H1 (cell line): ENCODE results near the gene PRKAA1. TPM values are rescaled to one million over a fixed set of nuclear protein-coding genes. Genes with fewer than 3 reads are reported as not detected.

ENCODE experiments used
- CTCF ChIA-PET: fragments of 300-600 bp; sonication (Branson Sonifier 250); formaldehyde crosslinking; loops from one replicate; lab custom pipeline; 2021; ENCODE audit not compliant: partially characterized antibody; lab: Charles Lee
- POLR2A ChIA-PET: fragments of 300-600 bp; sonication (Branson Sonifier 250); formaldehyde crosslinking; loops from one replicate; lab custom pipeline; 2021; ENCODE audit warnings: inconsistent platforms; ENCODE audit not compliant: partially characterized antibody; lab: Charles Lee
- DNase-seq, 2 experiments: peaks; one replicate each; pipeline versions ENCODE4 v3.0.0 to v3.0.0-alpha.2; 2010 to 2022; ENCODE audit warnings: low spot score in 2 of 2, low read depth in 1 of 2, mixed read lengths in 1 of 2
- FAIRE-seq: peaks from 2 replicates; lab custom pipeline; 2011; peaks lifted over from hg19 to GRCh38; lab: Jason Lieb, UNC
- H2AFZ ChIP-seq: 2 replicates; pipeline ENCODE4 v1.8.1; 2012; ENCODE audit warnings: low read length, inconsistent platforms
- H2AK5ac ChIP-seq: 2 replicates; pipeline ENCODE4 v1.6.1; 2013; ENCODE audit warnings: low read depth, low read length
- H2BK120ac ChIP-seq: replicated peaks from 2 replicates; pipeline ENCODE3; 2013; ENCODE audit warnings: low read depth, low read length, inconsistent platforms
- H2BK12ac ChIP-seq: 2 replicates; pipeline ENCODE4 v1.6.1; 2013; ENCODE audit warnings: low read depth, low read length
- H2BK15ac ChIP-seq: 2 replicates; pipeline ENCODE4 v1.6.1; 2013; ENCODE audit warnings: low read length
- H2BK20ac ChIP-seq: 2 replicates; pipeline ENCODE4 v1.6.1; 2013; ENCODE audit warnings: low read length
- H2BK5ac ChIP-seq: 2 replicates; pipeline ENCODE4 v1.6.1; 2013; ENCODE audit warnings: low read depth, low read length
- H3K14ac ChIP-seq: 2 replicates; pipeline ENCODE4 v1.6.1; 2013; ENCODE audit warnings: inconsistent platforms; ENCODE audit not compliant: insufficient read length
- H3K18ac ChIP-seq: 2 replicates; pipeline ENCODE4 v1.6.1; 2013; ENCODE audit warnings: low read length; ENCODE audit errors: extremely low read depth
- H3K23ac ChIP-seq: 2 replicates; pipeline ENCODE4 v1.6.1; 2013; ENCODE audit warnings: inconsistent platforms; ENCODE audit not compliant: insufficient read length
- H3K23me2 ChIP-seq: 2 replicates; pipeline ENCODE4 v1.6.1; 2013; ENCODE audit warnings: low read depth, low read length
- H3K27ac ChIP-seq: 2 replicates; pipeline ENCODE4 v1.6.1; 2011; ENCODE audit warnings: low read depth, low read length, inconsistent platforms
- H3K27me3 ChIP-seq, 4 experiments: replicated peaks in 1 of 4; 1 replicate in 1 of 4; 2 replicates in 3 of 4; pipeline versions ENCODE4 v1.6.1 to v1.8.1; 2011 to 2013; ENCODE audit warnings: low read length in 3 of 4, mild to moderate bottlenecking in 3 of 4, inconsistent platforms in 2 of 4, mixed read lengths in 2 of 4, moderate library complexity in 1 of 4; ENCODE audit not compliant: control insufficient read depth in 3 of 4, insufficient read depth in 3 of 4; ENCODE audit errors: extremely low read depth in 1 of 4
- H3K36me3 ChIP-seq, 4 experiments: 2 replicates each; pipeline versions ENCODE4 v1.6.1 to v1.8.1; 2011 to 2013; ENCODE audit warnings: mild to moderate bottlenecking in 4 of 4, low read length in 3 of 4, moderate library complexity in 2 of 4, control low read depth in 1 of 4, inconsistent platforms in 1 of 4; ENCODE audit not compliant: insufficient read depth in 4 of 4, control insufficient read depth in 2 of 4
- H3K4ac ChIP-seq: replicated peaks from 2 replicates; pipeline ENCODE3; 2013; ENCODE audit warnings: low read length, low read depth, mixed read lengths, inconsistent platforms; ENCODE audit not compliant: insufficient read length
- H3K4me1 ChIP-seq, 4 experiments: replicated peaks in 1 of 4; 1 replicate in 1 of 4; 2 replicates in 3 of 4; pipeline versions ENCODE4 v1.6.1 to v1.8.1; 2011 to 2013; ENCODE audit warnings: low read length in 3 of 4, inconsistent platforms in 2 of 4, mixed read lengths in 1 of 4; ENCODE audit not compliant: insufficient read depth in 4 of 4, control insufficient read depth in 3 of 4
- H3K4me2 ChIP-seq, 2 experiments: 2 replicates each; pipeline versions ENCODE4 v1.6.1 to v1.8.1; 2011 to 2013; ENCODE audit warnings: low read depth in 2 of 2, low read length in 2 of 2, control low read depth in 1 of 2, inconsistent platforms in 1 of 2, mild to moderate bottlenecking in 1 of 2; ENCODE audit not compliant: insufficient read depth in 1 of 2
- H3K4me3 ChIP-seq, 4 experiments: fragments of 200-600, 300-600 bp in 1 of 4; sonication (generic), shearing (Covaris generic), sonication (Bioruptor Twin) in 1 of 4; 2 replicates each; pipeline versions ENCODE4 v1.5.1 to v1.8.1; 2011 to 2016; ENCODE audit warnings: low read length in 4 of 4, low read depth in 3 of 4, control low read depth in 2 of 4, inconsistent platforms in 2 of 4, mild to moderate bottlenecking in 2 of 4, mixed read lengths in 1 of 4, moderate library complexity in 1 of 4; ENCODE audit not compliant: insufficient read depth in 2 of 4; ENCODE audit errors: extremely low read depth in 1 of 4
- H3K56ac ChIP-seq: replicated peaks from 2 replicates; pipeline ENCODE3; 2013; ENCODE audit warnings: low read depth, mild to moderate bottlenecking, mixed read lengths, low read length, inconsistent platforms; ENCODE audit not compliant: insufficient read length
- H3K79me1 ChIP-seq: 2 replicates; pipeline ENCODE4 v1.6.1; 2013; ENCODE audit warnings: low read depth, low read length, control low read depth
- H3K79me2 ChIP-seq, 2 experiments: 2 replicates each; pipeline versions ENCODE4 v1.6.1 to v1.8.1; 2012 to 2013; ENCODE audit warnings: low read length in 2 of 2, mild to moderate bottlenecking in 2 of 2, inconsistent platforms in 1 of 2; ENCODE audit not compliant: insufficient read depth in 2 of 2, control insufficient read depth in 1 of 2
- H3K9ac ChIP-seq, 4 experiments: replicated peaks in 1 of 4; 1 replicate in 1 of 4; 2 replicates in 3 of 4; pipeline versions ENCODE4 v1.6.1 to v1.8.1; 2011 to 2013; ENCODE audit warnings: low read depth in 3 of 4, low read length in 3 of 4, control low read depth in 2 of 4, mild to moderate bottlenecking in 2 of 4, moderate library complexity in 2 of 4, inconsistent platforms in 1 of 4; ENCODE audit errors: extremely low read depth in 1 of 4
- H3K9me3 ChIP-seq, 2 experiments: 2 replicates each; pipeline versions ENCODE4 v1.6.1 to v1.8.1; 2012 to 2013; ENCODE audit warnings: mild to moderate bottlenecking in 2 of 2, moderate library complexity in 2 of 2, control low read depth in 1 of 2, inconsistent platforms in 1 of 2, low read depth in 1 of 2, low read length in 1 of 2, mixed read lengths in 1 of 2; ENCODE audit not compliant: insufficient read depth in 2 of 2
- H4K20me1 ChIP-seq, 2 experiments: replicated peaks in 1 of 2; 2 replicates each; pipeline versions ENCODE3 to v1.8.1; 2011 to 2013; ENCODE audit warnings: inconsistent platforms in 2 of 2, low read length in 2 of 2, mild to moderate bottlenecking in 1 of 2; ENCODE audit not compliant: insufficient read depth in 2 of 2, control insufficient read depth in 1 of 2
- H4K5ac ChIP-seq: 2 replicates; pipeline ENCODE4 v1.6.1; 2013; ENCODE audit warnings: low read length, low read depth, mixed read lengths, inconsistent platforms; ENCODE audit not compliant: insufficient read length
- H4K8ac ChIP-seq: 2 replicates; pipeline ENCODE4 v1.8.0; 2013; ENCODE audit warnings: mild to moderate bottlenecking, moderate library complexity, low read length, inconsistent platforms; ENCODE audit not compliant: insufficient read depth; ENCODE audit errors: extremely low read depth
- H4K91ac ChIP-seq: replicated peaks from 2 replicates; pipeline ENCODE3; 2013; ENCODE audit warnings: low read length, mixed read lengths, inconsistent platforms; ENCODE audit not compliant: insufficient read length
- ATF2 ChIP-seq: IDR thresholded peaks from 2 replicates; pipeline ENCODE4 v1.6.1; 2012; ENCODE audit warnings: low read length, inconsistent platforms
- BCL11A ChIP-seq, 2 experiments: IDR thresholded peaks; one replicate each; pipeline ENCODE4 v1.6.1; 2011; ENCODE audit warnings: low read depth in 2 of 2, low read length in 2 of 2, mild to moderate bottlenecking in 2 of 2
- CREB1 ChIP-seq: IDR thresholded peaks from 2 replicates; pipeline ENCODE4 v1.6.1; 2012; ENCODE audit warnings: inconsistent platforms
- GABPA ChIP-seq: IDR thresholded peaks from 2 replicates; pipeline ENCODE4 v1.6.1; 2011; ENCODE audit warnings: mild to moderate bottlenecking, low read length, moderate library complexity, borderline replicate concordance; ENCODE audit not compliant: insufficient read depth
- SAP30 ChIP-seq: fragments of 300-600 bp; sonication (generic); IDR thresholded peaks from 2 replicates; pipeline ENCODE4 v1.7.1; 2012; ENCODE audit warnings: low read length, moderate library complexity, mild to moderate bottlenecking, inconsistent platforms; ENCODE audit not compliant: insufficient read depth, insufficient replicate concordance
- SIX5 ChIP-seq: IDR thresholded peaks from 2 replicates; pipeline ENCODE4 v1.6.1; 2011; ENCODE audit warnings: mild to moderate bottlenecking, low read depth, low read length
- TAF1 ChIP-seq: IDR thresholded peaks from 2 replicates; pipeline ENCODE4 v1.6.1; 2011; ENCODE audit warnings: mild to moderate bottlenecking, low read depth, low read length
- YY1 ChIP-seq: IDR thresholded peaks from 2 replicates; pipeline ENCODE4 v1.6.1; 2011; ENCODE audit warnings: low read depth, mild to moderate bottlenecking, low read length
- polyA plus RNA-seq, 7 experiments: library from polyadenylated mRNA; depleted of rRNA in 3 of 7; stranded (reverse) in 5 of 7; unstranded in 2 of 7; fragments of >200 nt in 5 of 7; fragments of 200-250 nt in 2 of 7; gene quantifications; 1 replicate in 5 of 7; 2 replicates in 1 of 7; 4 replicates in 1 of 7; pipeline versions ENCODE4 v1.2.1 to v1.2.3, GENCODE V29; 2011 to 2013; ENCODE audit warnings: missing spikeins in 2 of 7, mixed read lengths in 2 of 7
- total RNA-seq: library from RNA; stranded (reverse); fragmentation: NEBNext Ultra II Directional; extraction: Animal tissue kit (Norgen Biotek cat#: 25700); gene quantifications from 2 replicates; pipeline ENCODE4 v1.2.1, GENCODE V29; 2021

The PRKAA1 gene
- total and polyA plus RNA-seq, 2 of the 8 experiments (the other 6 are each of a cell fraction or from before 2014, with no cell fraction given): 10.4 to 33.1 TPM

GRCh38 chr5:40717281-40717680 lies 80.9 kb downstream of the PRKAA1 start:
- no peak for FAIRE-seq
- H3K23me2 ChIP-seq: no peaks in the 10 kb centered on the region
- no peaks in the 10 kb centered on the region for H3K4me1 ChIP-seq
- no peak overlapping the region for H2BK12ac ChIP-seq
- H3K18ac ChIP-seq: no peak overlapping the region
- no peak overlapping the region for H3K4me2 ChIP-seq
- no peak overlapping the region for H3K4ac ChIP-seq
- no peak overlapping the region for H2BK5ac ChIP-seq
- no peak overlapping the region for H3K14ac ChIP-seq
- no peak overlapping the region for H2BK15ac ChIP-seq
- no peak overlapping the region for H4K8ac ChIP-seq
- no peak overlapping the region for H3K23ac ChIP-seq
- no peak overlapping the region for H2BK120ac ChIP-seq
- H2AK5ac ChIP-seq: no peak overlapping the region
- H3K79me1 ChIP-seq: no peaks in the 10 kb centered on the region
- H4K5ac ChIP-seq: no peak overlapping the region
- no peak overlapping the region for H3K56ac ChIP-seq
- no peaks in the 10 kb centered on the region for H4K20me1 ChIP-seq
- TF ChIP-seq BCL11A (IDR thresholded peaks at IDR 0.05; ENCODE audit: low read depth in 2 of 2, low read length in 2 of 2): no peak
- no peak for TF ChIP-seq CREB1
- no peak for TF ChIP-seq SAP30
- no peak for TF ChIP-seq YY1
- no peak for TF ChIP-seq ATF2
- TF ChIP-seq GABPA: no peak
- TF ChIP-seq TAF1: no peak
- TF ChIP-seq SIX5: no peak
- no peak overlapping the region for H3K4me3 ChIP-seq
- CTCF ChIA-PET: interaction anchor here (0.6 to 1.4 kb wide), 3 partner anchors 8 to 545 kb away, joined by 3 read pairs; no protein-coding TSS in a partner anchor
- H3K9me3 ChIP-seq: peaks cover 4 to 13% of the 10 kb centered on the region in 2 experiments; a peak in 3 of 4 replicates
- no peaks in the 10 kb centered on the region for H3K27me3 ChIP-seq
- H4K91ac ChIP-seq: no peak overlapping the region
- H3K79me2 ChIP-seq: no peaks in the 10 kb centered on the region
- H3K27ac ChIP-seq: no peak overlapping the region
- H2AFZ ChIP-seq: no peak overlapping the region
- POLR2A ChIA-PET: interaction anchor here (0.7 kb wide), 1 partner anchor 97 kb away, joined by 3 read pairs; no protein-coding TSS in a partner anchor
- H3K9ac ChIP-seq: no peak overlapping the region
- DNase-seq: no peak
- H2BK20ac ChIP-seq: no peak overlapping the region
- H3K36me3 ChIP-seq: peaks cover 0 to 6% (median 0%) of the 10 kb centered on the region in 4 experiments; a peak in 4 of 8 replicates
